RWPE2 (cell line): ENCODE results near the gene YBX2.

Source experiments
- ATAC-seq: fragments of 200-7000 bp; cut with Tn5 transposase; 3 replicates; pipeline ENCODE4 v1.9.1; 2021; ENCODE audit warnings: low read depth
- DNase-seq: peaks from one replicate; pipeline ENCODE4 v3.0.0-alpha.2; 2020; ENCODE audit warnings: low spot score
- H3K27ac ChIP-seq: fragments of 450-650 bp; 2 replicates; pipeline ENCODE4 v1.5.1; 2017; ENCODE audit warnings: mild to moderate bottlenecking; ENCODE audit not compliant: poor library complexity, severe bottlenecking
- H3K27me3 ChIP-seq: fragments of 250-450 bp; sonication (Bioruptor Pico); 2 replicates; pipeline ENCODE4 v1.5.1; 2021; ENCODE audit warnings: mild to moderate bottlenecking, moderate library complexity; ENCODE audit not compliant: insufficient read depth, poor library complexity, severe bottlenecking
- H3K36me3 ChIP-seq: fragments of 250-450 bp; sonication (Bioruptor Pico); 2 replicates; pipeline ENCODE4 v1.5.1; 2020; ENCODE audit warnings: low read depth, mild to moderate bottlenecking, moderate library complexity
- H3K4me1 ChIP-seq: fragments of 250-450 bp; sonication (Bioruptor Pico); 2 replicates; pipeline ENCODE4 v1.5.1; 2021; ENCODE audit warnings: mild to moderate bottlenecking, moderate library complexity; ENCODE audit not compliant: insufficient read depth, poor library complexity, severe bottlenecking
- H3K4me3 ChIP-seq: fragments of 250-450 bp; sonication (Bioruptor Pico); 2 replicates; pipeline ENCODE4 v1.5.1; 2021; ENCODE audit warnings: mild to moderate bottlenecking, moderate library complexity; ENCODE audit not compliant: severe bottlenecking
- H3K9me3 ChIP-seq: fragments of 250-450 bp; sonication (Bioruptor Pico); 2 replicates; pipeline ENCODE4 v1.5.1; 2021; ENCODE audit warnings: mild to moderate bottlenecking, moderate library complexity; ENCODE audit not compliant: severe bottlenecking
- CTCF ChIP-seq: fragments of 450-650 bp; IDR thresholded peaks from one replicate; pipeline ENCODE4 v1.5.1; 2017; ENCODE audit warnings: mild to moderate bottlenecking, moderate library complexity; ENCODE audit not compliant: poor library complexity, severe bottlenecking

YBX2 gene

GRCh38 chr17:7289256-7290032 is 5.0 kb downstream of the YBX2 start:
- DNase-seq (no peak), ATAC-seq (no peak)
- H3K4me1 ChIP-seq = peaks cover 7% of the 10 kb centered on the region
- H3K27me3 ChIP-seq = no peaks in the 10 kb centered on the region
- no peak overlapping the region for H3K4me3 ChIP-seq
- no peaks in the 10 kb centered on the region for H3K9me3 ChIP-seq
- H3K27ac ChIP-seq = no peak overlapping the region
- TF ChIP-seq CTCF = no peak
- no peaks in the 10 kb centered on the region for H3K36me3 ChIP-seq

- ATAC-seq = no peak
- DNase-seq = no peak
- H3K9me3 ChIP-seq = no peaks in the 10 kb centered on the region
- H3K27me3 ChIP-seq = no peaks in the 10 kb centered on the region
- no peaks in the 10 kb centered on the region for H3K4me1 ChIP-seq
- H3K27ac ChIP-seq = no peak overlapping the region
- no peak for TF ChIP-seq CTCF
- no peak overlapping the region for H3K4me3 ChIP-seq
- H3K36me3 ChIP-seq = no peaks in the 10 kb centered on the region
Measured at GRCh38 chr17:7285679-7286078, 8.8 kb downstream of the YBX2 start.

- peaks cover 5% of the 10 kb centered on the region for H3K4me1 ChIP-seq
- no peak overlapping the region for H3K4me3 ChIP-seq
- no peak for DNase-seq
- TF ChIP-seq CTCF = no peak
- no peak overlapping the region for H3K27ac ChIP-seq
- no peaks in the 10 kb centered on the region for H3K36me3 ChIP-seq
- ATAC-seq = no peak
- no peaks in the 10 kb centered on the region for H3K9me3 ChIP-seq
- no peaks in the 10 kb centered on the region for H3K27me3 ChIP-seq
Measured at GRCh38 chr17:7284911-7285310, 9.5 kb downstream of the YBX2 start.

- H3K4me1 ChIP-seq = peaks cover 7% of the 10 kb centered on the region
- ATAC-seq (no peak), DNase-seq (no peak)
- no peaks in the 10 kb centered on the region for H3K36me3 ChIP-seq
- no peak overlapping the region for H3K27ac ChIP-seq
- H3K4me3 ChIP-seq = no peak overlapping the region
- H3K27me3 ChIP-seq = no peaks in the 10 kb centered on the region
- TF ChIP-seq CTCF = no peak
- H3K9me3 ChIP-seq = no peaks in the 10 kb centered on the region
Measured at GRCh38 chr17:7283471-7284216, 10.8 kb downstream of the YBX2 start.

GRCh38 chr17:7282752-7283321 is 11.6 kb downstream of the YBX2 start:
- Histone ChIP-seq H3K27ac (no peak overlapping the region), H3K36me3 (no peaks in the 10 kb centered on the region), H3K4me1 (peaks cover 7% of the 10 kb centered on the region), H3K9me3 (no peaks in the 10 kb centered on the region), H3K27me3 (no peaks in the 10 kb centered on the region), H3K4me3 (no peak overlapping the region)
- no peak for DNase-seq
- TF ChIP-seq CTCF = no peak
- no peak for ATAC-seq
